GM23248 (cell line): ENCODE results near the gene SMC5. TPM values are rescaled to one million over a fixed set of nuclear protein-coding genes. Genes with fewer than 3 reads are reported as not detected.

Source experiments
- DNase-seq: peaks from one replicate; pipeline ENCODE4 v3.0.0-alpha.2; 2015
- H2AFZ ChIP-seq: fragments of 200-600 bp; sonication (generic); 2 replicates; pipeline ENCODE4 v1.6.1; 2016; ENCODE audit warnings: antibody characterized with exemption
- H3F3A ChIP-seq: fragments of 200-600 bp; sonication (generic); 2 replicates; pipeline ENCODE4 v1.6.1; 2016; ENCODE audit warnings: mild to moderate bottlenecking, antibody characterized with exemption, mixed run types; ENCODE audit not compliant: insufficient read depth
- H3K27ac ChIP-seq: fragments of 200-600 bp; sonication (generic); 2 replicates; pipeline ENCODE4 v1.5.1; 2016; ENCODE audit warnings: mild to moderate bottlenecking
- H3K27me3 ChIP-seq: fragments of 200-600 bp; sonication (generic); replicated peaks from 2 replicates; pipeline ENCODE4 v1.6.1; 2016; ENCODE audit warnings: mild to moderate bottlenecking; ENCODE audit not compliant: insufficient read depth
- H3K36me3 ChIP-seq: fragments of 200-600 bp; sonication (generic); 2 replicates; pipeline ENCODE4 v1.6.1; 2016; ENCODE audit warnings: low read depth, mild to moderate bottlenecking
- H3K4me1 ChIP-seq: fragments of 200-600 bp; sonication (generic); 2 replicates; pipeline ENCODE4 v1.6.1; 2016; ENCODE audit warnings: mild to moderate bottlenecking; ENCODE audit not compliant: insufficient read depth
- H3K4me2 ChIP-seq: fragments of 200-600 bp; sonication (generic); one replicate; pipeline ENCODE4 v1.6.1; 2016; ENCODE audit warnings: mild to moderate bottlenecking; ENCODE audit not compliant: unreplicated experiment
- H3K4me3 ChIP-seq: fragments of 200-600 bp; sonication (generic); 2 replicates; pipeline ENCODE4 v1.5.1; 2016; ENCODE audit warnings: mild to moderate bottlenecking
- H3K79me2 ChIP-seq: fragments of 200-600 bp; sonication (generic); 2 replicates; pipeline ENCODE4 v1.6.1; 2016; ENCODE audit warnings: mild to moderate bottlenecking; ENCODE audit not compliant: insufficient read depth
- H3K9ac ChIP-seq: fragments of 200-600 bp; sonication (generic); 2 replicates; pipeline ENCODE4 v1.6.1; 2016; ENCODE audit warnings: mild to moderate bottlenecking
- H3K9me2 ChIP-seq: fragments of 200-600 bp; sonication (generic); 2 replicates; pipeline ENCODE4 v1.6.1; 2016; ENCODE audit warnings: mixed run types, mild to moderate bottlenecking, moderate library complexity; ENCODE audit not compliant: insufficient read depth
- H3K9me3 ChIP-seq: fragments of 200-600 bp; sonication (generic); one replicate; pipeline ENCODE4 v1.6.1; 2017; ENCODE audit warnings: low read depth
- H4K20me1 ChIP-seq: fragments of 200-600 bp; sonication (generic); 2 replicates; pipeline ENCODE4 v1.6.0; 2016; ENCODE audit not compliant: insufficient read depth
- EZH2 ChIP-seq: fragments of 200-600 bp; sonication (generic); IDR thresholded peaks from 2 replicates; pipeline ENCODE4 v1.6.1; 2018; ENCODE audit warnings: antibody characterized with exemption, mild to moderate bottlenecking; ENCODE audit not compliant: insufficient read depth, poor library complexity, severe bottlenecking
- EZH2phosphoT487 ChIP-seq: fragments of 200-600 bp; sonication (generic); IDR thresholded peaks from 2 replicates; pipeline ENCODE4 v1.6.1; 2018; ENCODE audit warnings: antibody characterized with exemption, moderate library complexity, mild to moderate bottlenecking, low read depth; ENCODE audit not compliant: insufficient read depth
- WGBS, 2 experiments: methylation state at CpG; one replicate each; pipeline ENCODE4 v1.1.6; 2015 to 2017; ENCODE audit warnings: low lambda C conversion rate in 2 of 2, low coverage in 1 of 2; ENCODE audit errors: missing lambda C conversion rate in 2 of 2; 5-methylcytosine and 5-hydroxymethylcytosine counted together
- in situ Hi-C: fragments of 300-500 bp; cut with MboI; formaldehyde crosslinking; loops from 2 replicates; pipeline ENCODE4 v1.15.0; 2020
- polyA plus RNA-seq: library from polyadenylated mRNA; unstranded; fragments of >200 nt; fragmentation: Nextera tagmentation; extraction: Ambion mirVana; gene quantifications from 2 replicates; pipeline ENCODE4 v1.2.1, GENCODE V29; 2016
- total RNA-seq: library from RNA; depleted of rRNA; stranded (reverse); fragments of >200 nt; shearing (Covaris generic); gene quantifications from 2 replicates; pipeline ENCODE4 v1.2.3, GENCODE V29; 2014

Gene SMC5
- total and polyA plus RNA-seq, 2 experiments from 2014 or later, result 14.9 to 16.4 TPM

DNA sequence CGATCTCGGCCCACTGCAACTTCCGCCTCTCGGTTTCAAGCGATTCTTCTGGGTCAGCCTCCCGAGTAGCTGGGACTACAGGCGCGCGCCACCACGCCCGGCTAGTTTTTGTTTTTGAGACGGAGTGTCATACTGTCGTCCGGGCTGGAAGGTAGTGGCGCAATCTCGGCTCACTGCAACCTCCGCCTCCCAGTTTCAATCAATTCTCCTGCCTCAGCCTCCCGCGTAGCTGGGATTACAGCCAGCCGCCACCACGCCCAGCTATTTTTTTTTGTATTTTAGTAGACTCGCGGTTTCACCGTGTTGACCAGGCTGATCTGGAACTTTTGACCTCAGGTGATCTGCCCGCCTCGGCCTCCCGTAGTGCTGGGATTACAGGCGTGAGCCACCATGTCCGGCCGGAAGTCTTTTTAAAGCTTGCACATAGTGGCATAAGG is 1.2 kb downstream of the SMC5 start:
- peak overlapping the region; percentile 91 for H3K4me2 ChIP-seq
- H3F3A ChIP-seq, result peaks cover 23% of the 10 kb centered on the region
- peak overlapping the region; percentile 97 for H3K27ac ChIP-seq
- H3K36me3 ChIP-seq, result peaks cover 33% of the 10 kb centered on the region
- no peak for DNase-seq
- no peak overlapping the region for H2AFZ ChIP-seq
- peaks cover 79% of the 10 kb centered on the region for H3K79me2 ChIP-seq
- H3K9me2 ChIP-seq, result no peaks in the 10 kb centered on the region
- WGBS, 2 experiments, result 95 to 96% methylated on average over 29 to 30 of the region's 30 CpGs
- no peaks in the 10 kb centered on the region for H3K9me3 ChIP-seq
- H4K20me1 ChIP-seq, result peaks cover 10% of the 10 kb centered on the region; the same call in 1 of the 2 replicates
- no peak for TF ChIP-seq EZH2phosphoT487
- no peak for TF ChIP-seq EZH2
- peaks cover 72% of the 10 kb centered on the region for H3K4me1 ChIP-seq
- in situ Hi-C loops, result no loop called here
- no peaks in the 10 kb centered on the region for H3K27me3 ChIP-seq
- peak overlapping the region; percentile 92 for H3K4me3 ChIP-seq
- H3K9ac ChIP-seq, result peak overlapping the region; percentile 94

DNA sequence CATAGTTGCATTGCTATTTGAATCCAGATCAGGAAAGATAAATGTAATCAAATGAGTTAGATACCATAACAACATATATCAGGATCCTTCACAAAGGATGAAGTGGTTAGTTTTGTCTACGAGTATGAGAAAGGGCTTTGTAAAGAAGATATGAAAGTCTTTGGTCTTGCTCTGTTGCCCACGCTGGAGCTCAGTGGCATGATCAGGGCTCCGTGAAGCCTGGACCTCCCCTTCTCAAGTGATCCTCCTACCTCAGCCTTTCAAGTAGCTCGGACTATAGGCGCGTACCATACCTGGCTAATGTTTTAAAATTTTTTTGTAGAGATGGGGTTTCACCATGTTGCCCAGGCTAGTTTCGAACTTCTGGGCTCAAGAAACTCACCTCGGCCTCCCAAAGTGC is 1.8 kb downstream of the SMC5 start:
- H3K4me2 ChIP-seq, result peak overlapping the region; percentile 91
- TF ChIP-seq EZH2, result no peak
- no peak for TF ChIP-seq EZH2phosphoT487
- no peak for DNase-seq
- no peaks in the 10 kb centered on the region for H3K9me3 ChIP-seq
- peak overlapping the region; percentile 92 for H3K4me3 ChIP-seq
- no peaks in the 10 kb centered on the region for H3K27me3 ChIP-seq
- in situ Hi-C loops, result no loop called here
- peaks cover 10% of the 10 kb centered on the region; the same call in 1 of the 2 replicates for H4K20me1 ChIP-seq
- H3K79me2 ChIP-seq, result peaks cover 84% of the 10 kb centered on the region
- H2AFZ ChIP-seq, result no peak overlapping the region
- no peaks in the 10 kb centered on the region for H3K9me2 ChIP-seq
- 95 to 96% methylated on average over 8 of the region's 8 CpGs for WGBS, 2 experiments
- H3F3A ChIP-seq, result peaks cover 28% of the 10 kb centered on the region
- peaks cover 73% of the 10 kb centered on the region for H3K4me1 ChIP-seq
- H3K36me3 ChIP-seq, result peaks cover 38% of the 10 kb centered on the region
- no peak overlapping the region for H3K9ac ChIP-seq
- no peak overlapping the region for H3K27ac ChIP-seq

DNA sequence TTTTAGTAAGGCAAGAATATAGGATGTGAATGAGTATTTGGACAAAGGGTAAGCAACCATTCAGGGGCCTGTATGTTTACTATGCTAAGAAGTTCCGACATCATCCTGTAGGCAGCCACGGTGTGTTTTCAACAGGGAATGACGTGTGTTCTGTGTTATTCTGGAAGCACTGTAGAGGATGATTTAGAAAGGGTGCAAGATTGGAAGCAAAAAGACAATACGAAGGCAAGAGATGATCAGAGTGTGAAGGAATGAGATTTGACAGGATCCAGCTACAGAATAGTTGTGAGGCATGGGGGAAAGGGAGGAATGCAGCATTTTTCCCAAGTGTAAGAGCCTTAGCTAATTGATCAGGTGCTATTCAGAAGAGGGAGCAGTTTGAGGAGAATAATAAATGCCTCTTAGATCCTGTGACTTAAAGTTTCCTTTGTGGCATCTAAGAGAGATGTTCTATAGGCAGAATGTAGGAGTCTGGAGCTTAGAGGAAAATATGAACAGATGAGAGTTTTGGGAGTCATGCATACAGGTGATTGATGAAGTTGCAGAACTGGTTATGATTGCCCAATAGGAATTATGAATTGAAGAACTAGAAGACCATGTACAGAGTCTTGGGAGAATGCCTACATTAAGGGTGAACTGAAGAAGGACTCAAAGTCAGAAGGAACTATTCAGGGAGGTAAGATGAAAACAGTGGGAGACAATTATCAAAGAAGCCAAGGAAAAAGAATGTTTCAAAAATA is 2.5 kb downstream of the SMC5 start:
- Histone ChIP-seq H3K9me3 (no peaks in the 10 kb centered on the region), H3K4me3 (no peak overlapping the region; the same call in 1 of the 2 replicates), H3K4me2 (peak overlapping the region; percentile 91), H3K9ac (no peak overlapping the region), H3K79me2 (peaks cover 91% of the 10 kb centered on the region), H4K20me1 (peaks cover 10% of the 10 kb centered on the region; the same call in 1 of the 2 replicates), H2AFZ (no peak overlapping the region), H3K27ac (no peak overlapping the region), H3K9me2 (no peaks in the 10 kb centered on the region), H3K4me1 (peaks cover 69% of the 10 kb centered on the region), H3F3A (peaks cover 26% of the 10 kb centered on the region), H3K36me3 (peaks cover 42% of the 10 kb centered on the region), H3K27me3 (no peaks in the 10 kb centered on the region)
- WGBS, 2 experiments, result 73 to 77% methylated on average over 4 of the region's 4 CpGs
- DNase-seq, result no peak
- TF ChIP-seq EZH2 (no peak), EZH2phosphoT487 (no peak)
- in situ Hi-C loops, result no loop called here

DNA sequence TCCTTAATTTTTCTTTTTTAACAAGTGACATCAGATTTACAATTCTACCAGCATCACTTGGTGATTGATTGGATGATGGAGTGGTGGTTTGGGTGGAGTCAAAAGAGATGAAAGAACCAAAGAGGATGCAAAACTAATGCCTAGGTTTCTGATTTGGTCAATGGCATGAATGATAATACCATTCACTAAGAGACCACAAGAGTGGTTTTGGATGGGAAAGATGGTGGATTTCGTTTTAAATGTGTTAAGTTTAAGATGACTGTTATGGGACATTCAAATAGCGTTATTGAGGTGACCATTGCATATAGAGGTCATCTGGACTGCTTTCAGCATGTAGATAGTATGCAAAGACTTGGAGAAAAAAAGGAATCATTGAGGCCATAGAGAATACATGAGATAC is 3.6 kb downstream of the SMC5 start:
- Histone ChIP-seq H3K36me3 (peaks cover 52% of the 10 kb centered on the region), H3K79me2 (peaks cover 93% of the 10 kb centered on the region), H3F3A (peaks cover 23% of the 10 kb centered on the region), H3K27ac (no peak overlapping the region), H3K9ac (no peak overlapping the region), H2AFZ (no peak overlapping the region), H3K9me2 (no peaks in the 10 kb centered on the region), H3K9me3 (no peaks in the 10 kb centered on the region), H3K4me1 (peaks cover 59% of the 10 kb centered on the region), H3K4me2 (no peak overlapping the region), H3K27me3 (no peaks in the 10 kb centered on the region), H4K20me1 (peaks cover 10% of the 10 kb centered on the region), H3K4me3 (no peak overlapping the region)
- in situ Hi-C loops, result no loop called here
- TF ChIP-seq EZH2phosphoT487 (no peak), EZH2 (no peak)
- WGBS, 2 experiments, result 94 to 99% methylated on average over 2 of the region's 2 CpGs
- no peak for DNase-seq
